BLaER1 (cell line): ENCODE data around the gene SH2D4B.
A peak's percentile ranks its signal among the peaks of the same experiment; 100 is the strongest.
"Not testable (repeated sequence)": the region's sequence is repeated elsewhere in the genome, so short reads cannot be mapped to it uniquely, and the experiment has no call there.

Experiments
- H3K27ac ChIP-seq: shearing (Covaris generic); formaldehyde crosslinking; 2 replicates; pipeline ENCODE4 v1.8.1; 2022
- H3K27me3 ChIP-seq: shearing (Covaris generic); formaldehyde crosslinking; 2 replicates; pipeline ENCODE4 v1.8.1; 2022
- H3K36me3 ChIP-seq: shearing (Covaris generic); formaldehyde crosslinking; 2 replicates; pipeline ENCODE4 v1.8.1; 2022
- H3K4me1 ChIP-seq: shearing (Covaris generic); formaldehyde crosslinking; 2 replicates; pipeline ENCODE4 v1.8.1; 2022
- H3K4me2 ChIP-seq: shearing (Covaris generic); formaldehyde crosslinking; 2 replicates; pipeline ENCODE4 v1.8.1; 2022
- H3K4me3 ChIP-seq: shearing (Covaris generic); formaldehyde crosslinking; 2 replicates; pipeline ENCODE4 v1.8.1; 2022
- H3K9ac ChIP-seq: shearing (Covaris generic); formaldehyde crosslinking; 2 replicates; pipeline ENCODE4 v1.8.1; 2022
- H3K9me3 ChIP-seq: shearing (Covaris generic); formaldehyde crosslinking; 2 replicates; pipeline ENCODE4 v1.8.1; 2022
- H4K20me1 ChIP-seq: shearing (Covaris generic); formaldehyde crosslinking; 2 replicates; pipeline ENCODE4 v1.8.1; 2022
- Cebpa-rat ChIP-seq: shearing (Covaris generic); IDR thresholded peaks from 2 replicates; pipeline ENCODE4 v1.8.1; 2022

SH2D4B gene

DNA sequence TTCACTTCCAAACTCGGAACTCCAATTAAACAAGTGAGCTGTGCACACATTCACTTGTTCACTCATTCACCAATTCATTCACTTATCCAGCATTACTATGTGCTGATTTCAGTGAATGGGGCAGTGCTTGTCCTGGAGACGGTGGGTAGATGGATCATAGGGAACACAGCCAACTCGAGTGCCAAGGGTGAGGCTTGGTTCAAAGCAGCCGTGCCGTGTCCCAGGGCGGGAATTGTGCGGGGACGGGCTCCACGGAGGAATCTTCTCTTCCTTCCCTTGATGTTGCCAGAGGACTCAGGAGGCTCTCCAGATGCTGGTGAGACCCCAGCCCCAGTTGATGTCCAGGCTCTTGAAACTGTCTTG lies 2.9 kb downstream of the SH2D4B start:
- Histone ChIP-seq H3K4me2 (peak overlapping the region; percentile 97), H3K4me3 (peak overlapping the region; percentile 79), H3K36me3 (peaks cover 32% of the 10 kb centered on the region), H4K20me1 (no peaks in the 10 kb centered on the region), H3K9ac (peak overlapping the region; percentile 98), H3K27me3 (no peaks in the 10 kb centered on the region), H3K9me3 (peaks cover 20% of the 10 kb centered on the region), H3K4me1 (peaks cover 71% of the 10 kb centered on the region), H3K27ac (peak overlapping the region; percentile 100)
- TF ChIP-seq Cebpa-rat = no peak

GRCh38 chr10:80540981-80541750 lies 3.5 kb downstream of the SH2D4B start:
- TF ChIP-seq Cebpa-rat = no peak
- H4K20me1 ChIP-seq = no peaks in the 10 kb centered on the region
- peak overlapping the region; percentile 79 for H3K4me3 ChIP-seq

GRCh38 chr10:80542053-80542452 lies 4.4 kb downstream of the SH2D4B start:
- Histone ChIP-seq H3K9me3 (peaks cover 20% of the 10 kb centered on the region), H3K27ac (peak overlapping the region; percentile 100), H3K9ac (peak overlapping the region; percentile 98), H3K36me3 (peaks cover 42% of the 10 kb centered on the region), H3K27me3 (no peaks in the 10 kb centered on the region), H3K4me1 (peaks cover 82% of the 10 kb centered on the region), H3K4me2 (peak overlapping the region; percentile 97), H4K20me1 (no peaks in the 10 kb centered on the region), H3K4me3 (peak overlapping the region; percentile 79; the same call in 1 of the 2 replicates)
- TF ChIP-seq Cebpa-rat = no peak

More at GRCh38 chr10:80540981-80541750, 3.5 kb downstream of the SH2D4B start:
- no peaks in the 10 kb centered on the region for H3K27me3 ChIP-seq
- peak overlapping the region; percentile 100 for H3K27ac ChIP-seq
- peaks cover 38% of the 10 kb centered on the region for H3K36me3 ChIP-seq
- H3K4me1 ChIP-seq = peaks cover 76% of the 10 kb centered on the region
- H3K9ac ChIP-seq = peak overlapping the region; percentile 98
- H3K9me3 ChIP-seq = peaks cover 20% of the 10 kb centered on the region
- peak overlapping the region; percentile 97 for H3K4me2 ChIP-seq

DNA sequence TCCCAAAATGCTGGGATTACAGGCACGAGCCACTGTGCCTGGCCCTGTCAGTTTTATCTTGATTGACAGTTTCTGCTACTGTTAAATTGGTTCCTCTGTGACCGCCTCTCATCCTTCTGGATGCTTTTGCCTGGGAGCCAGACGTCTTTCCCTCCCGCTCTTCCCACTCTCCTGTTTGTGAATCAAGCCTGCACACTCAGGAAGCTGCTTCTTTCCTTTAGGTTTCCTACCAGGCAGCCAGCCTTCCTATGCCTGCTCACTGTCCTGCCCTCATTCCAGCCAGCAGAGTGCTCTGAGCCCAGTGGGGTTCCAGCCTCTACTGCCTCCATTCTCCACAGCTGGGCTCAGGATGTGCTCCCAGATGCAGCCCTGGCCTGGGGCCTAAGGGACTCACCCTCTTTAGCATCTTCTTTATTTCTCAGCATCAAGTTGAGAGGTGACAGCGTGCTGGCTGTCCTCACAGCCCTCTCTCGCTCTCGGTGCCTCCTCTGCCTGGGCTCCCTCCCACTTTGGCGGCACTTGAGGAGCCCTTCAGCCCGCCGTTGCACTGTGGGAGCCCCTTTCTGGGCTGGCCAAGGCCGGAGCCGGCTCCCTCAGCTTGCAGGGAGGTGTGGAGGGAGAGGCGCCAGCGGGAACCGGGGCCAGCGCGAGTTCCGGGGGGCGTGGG lies 5.1 kb downstream of the SH2D4B start:
- Histone ChIP-seq H4K20me1 (no peaks in the 10 kb centered on the region), H3K27ac (peak overlapping the region; percentile 100), H3K4me1 (peaks cover 82% of the 10 kb centered on the region), H3K9me3 (peaks cover 20% of the 10 kb centered on the region), H3K36me3 (peaks cover 50% of the 10 kb centered on the region), H3K4me2 (peak overlapping the region; percentile 97), H3K27me3 (no peaks in the 10 kb centered on the region), H3K4me3 (peak overlapping the region; percentile 79; the same call in 1 of the 2 replicates), H3K9ac (peak overlapping the region; percentile 98)
- no peak for TF ChIP-seq Cebpa-rat

GRCh38 chr10:80543319-80543672 lies 5.6 kb downstream of the SH2D4B start:
- H3K27ac ChIP-seq = peak overlapping the region; percentile 100
- peaks cover 82% of the 10 kb centered on the region for H3K4me1 ChIP-seq
- H3K36me3 ChIP-seq = peaks cover 55% of the 10 kb centered on the region
- not testable (repeated sequence) for H4K20me1 ChIP-seq, H3K27me3 ChIP-seq
- H3K4me2 ChIP-seq = peak overlapping the region; percentile 97
- H3K9me3 ChIP-seq = peaks cover 20% of the 10 kb centered on the region
- H3K4me3 ChIP-seq = peak overlapping the region; percentile 79; the same call in 1 of the 2 replicates
- peak overlapping the region; percentile 98; the same call in 1 of the 2 replicates for H3K9ac ChIP-seq

DNA sequence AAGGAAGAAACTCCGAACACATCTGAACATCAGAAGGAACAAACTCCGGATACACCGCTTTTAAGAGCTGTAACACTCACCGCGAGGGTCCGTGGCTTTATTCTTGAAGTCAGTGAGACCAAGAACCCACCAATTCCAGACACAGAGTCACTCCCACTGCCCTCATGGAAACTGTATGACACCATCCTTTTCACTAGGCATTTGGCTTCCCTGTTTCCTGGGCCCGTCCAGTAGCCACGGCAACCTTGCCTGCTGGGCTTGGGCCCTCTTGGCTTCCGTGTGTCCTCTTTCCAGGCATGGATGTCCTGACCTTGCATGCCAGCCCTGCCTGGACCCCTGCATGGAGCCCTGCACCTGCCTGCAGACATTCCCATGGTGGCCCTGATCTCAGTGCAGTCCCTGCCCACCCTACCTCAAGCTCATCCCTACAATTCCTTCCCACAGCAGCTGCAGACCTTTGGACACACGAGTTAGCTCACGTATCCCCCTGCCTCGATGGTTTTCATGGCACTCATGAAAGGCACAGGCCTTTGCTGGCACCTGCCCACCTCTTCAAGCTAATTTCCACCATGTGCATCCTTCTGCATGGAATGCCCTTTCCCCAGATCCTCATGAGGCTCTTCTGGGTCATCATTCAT lies 6.7 kb downstream of the SH2D4B start:
- H4K20me1 ChIP-seq = no peaks in the 10 kb centered on the region
- peaks cover 82% of the 10 kb centered on the region for H3K4me1 ChIP-seq
- peak overlapping the region; percentile 21; the same call in 1 of the 2 replicates for H3K9ac ChIP-seq
- peaks cover 20% of the 10 kb centered on the region for H3K9me3 ChIP-seq
- H3K4me2 ChIP-seq = peak overlapping the region; percentile 42
- H3K27me3 ChIP-seq = no peaks in the 10 kb centered on the region
- peak overlapping the region; percentile 76 for H3K27ac ChIP-seq
- peaks cover 58% of the 10 kb centered on the region for H3K36me3 ChIP-seq
- no peak for TF ChIP-seq Cebpa-rat
- H3K4me3 ChIP-seq = 0 out of 2 replicates have a peak overlapping the region, but pooled peaks have one; percentile 23

DNA sequence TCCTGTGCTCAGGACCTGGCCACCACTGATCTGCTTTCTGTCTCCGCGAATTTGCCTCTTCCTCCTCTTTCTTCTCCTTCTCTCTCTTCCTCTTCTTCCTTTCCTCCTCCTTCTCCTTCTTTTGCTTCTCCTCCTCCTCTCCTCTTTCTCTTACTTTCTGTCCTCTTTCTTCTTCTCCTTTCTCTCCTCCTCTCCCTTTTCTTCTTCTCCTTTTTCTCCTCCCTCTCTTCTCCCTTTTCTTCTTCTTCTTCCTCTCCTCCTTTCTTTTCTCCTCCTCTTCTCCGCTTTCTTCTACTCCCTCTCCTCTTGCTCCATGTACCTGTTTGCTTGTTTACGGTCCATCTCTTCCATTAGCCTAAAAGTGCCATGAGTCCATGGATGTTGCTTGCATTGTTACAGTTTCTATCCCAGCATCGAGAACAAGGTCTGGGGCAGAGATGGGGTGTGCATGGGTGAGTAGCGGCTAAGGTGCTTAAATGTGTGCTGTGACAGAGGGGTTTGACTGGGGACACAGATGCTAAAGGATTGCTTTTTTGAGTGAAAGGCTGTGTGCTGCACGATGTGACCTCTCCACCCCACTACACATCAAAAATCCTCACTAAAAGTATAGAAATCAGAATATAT lies 7.7 kb downstream of the SH2D4B start:
- H3K9me3 ChIP-seq = peaks cover 20% of the 10 kb centered on the region
- peak overlapping the region; percentile 76 for H3K27ac ChIP-seq
- no peak overlapping the region for H3K9ac ChIP-seq
- H3K27me3 ChIP-seq = no peaks in the 10 kb centered on the region
- H3K4me3 ChIP-seq = no peak overlapping the region
- peaks cover 89% of the 10 kb centered on the region for H3K4me1 ChIP-seq
- H4K20me1 ChIP-seq = no peaks in the 10 kb centered on the region
- no peak for TF ChIP-seq Cebpa-rat
- H3K36me3 ChIP-seq = peaks cover 58% of the 10 kb centered on the region
- peak overlapping the region; percentile 42 for H3K4me2 ChIP-seq

GRCh38 chr10:80552151-80552646 lies 14.5 kb downstream of the SH2D4B start:
- Histone ChIP-seq H3K27me3 (no peaks in the 10 kb centered on the region), H3K4me2 (peak overlapping the region; percentile 15; the same call in 1 of the 2 replicates), H3K4me1 (peaks cover 51% of the 10 kb centered on the region), H3K27ac (0 out of 2 replicates have a peak overlapping the region, but pooled peaks have one; percentile 27), H3K4me3 (no peak overlapping the region), H3K9me3 (peaks cover 15% of the 10 kb centered on the region), H4K20me1 (no peaks in the 10 kb centered on the region), H3K9ac (no peak overlapping the region), H3K36me3 (peaks cover 54% of the 10 kb centered on the region)
- TF ChIP-seq Cebpa-rat = no peak

DNA sequence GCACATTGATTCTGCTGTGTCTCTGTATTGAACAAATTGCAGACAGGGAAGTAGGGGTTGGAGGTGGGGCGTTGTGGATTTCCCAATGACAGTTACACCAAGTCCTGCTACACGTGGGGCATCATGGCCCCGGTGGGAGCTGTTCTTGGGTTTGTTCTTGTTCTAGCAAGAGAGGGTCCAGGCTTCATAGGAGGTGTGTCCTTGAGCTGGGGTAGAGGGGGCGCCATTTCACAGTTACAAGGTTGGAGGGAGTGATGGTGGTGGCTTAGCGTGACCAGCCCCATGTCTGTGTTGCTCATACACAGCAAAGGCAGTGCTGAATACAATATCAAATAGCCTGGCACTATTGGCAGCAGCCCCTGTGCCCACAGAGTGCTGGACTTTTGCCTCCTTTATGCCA lies 15.7 kb downstream of the SH2D4B start:
- no peak overlapping the region for H3K9ac ChIP-seq
- peaks cover 42% of the 10 kb centered on the region for H3K36me3 ChIP-seq
- H4K20me1 ChIP-seq = no peaks in the 10 kb centered on the region
- peaks cover 42% of the 10 kb centered on the region for H3K4me1 ChIP-seq
- no peak overlapping the region for H3K4me3 ChIP-seq
- no peak overlapping the region for H3K4me2 ChIP-seq
- no peak overlapping the region; the same call in 1 of the 2 replicates for H3K27ac ChIP-seq
- no peak for TF ChIP-seq Cebpa-rat
- H3K9me3 ChIP-seq = peaks cover 15% of the 10 kb centered on the region
- no peaks in the 10 kb centered on the region for H3K27me3 ChIP-seq
